Measurements from ENCODE around the gene FOXJ3. TPM values are rescaled to one million over a fixed set of nuclear protein-coding genes. Genes with fewer than 3 reads are reported as not detected.

The FOXJ3 gene
- total and polyA plus RNA-seq, 2 of the 8 experiments (the other 6 are each of a cell fraction or from before 2014, with no cell fraction given): 48.6 to 51.9 TPM

DNA sequence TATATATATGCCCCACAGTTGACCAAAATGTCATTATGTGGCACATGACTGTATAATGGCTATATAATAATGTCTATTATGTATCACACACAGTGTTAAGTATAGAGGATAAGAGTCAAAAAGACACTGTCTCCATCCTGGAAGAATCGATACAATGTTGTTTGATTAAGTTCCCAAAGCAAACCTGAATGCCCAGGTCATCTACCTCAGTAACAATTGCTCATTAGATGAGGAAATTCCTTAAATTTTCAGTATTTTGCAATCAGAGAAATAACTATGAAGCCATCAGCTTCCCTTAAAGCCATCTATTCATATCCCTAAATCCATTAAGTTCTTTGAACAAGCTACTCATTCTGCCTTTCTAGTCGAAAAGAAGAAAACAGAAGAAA is 10.0 kb downstream of the FOXJ3 start (continued):
- TF ChIP-seq BRCA1 (IDR thresholded peaks at IDR 0.05; ENCODE audit: low read depth, low read length): no peak
- TF ChIP-seq SP1 (IDR thresholded peaks at IDR 0.05; ENCODE audit: low read depth, low read length): no peak

Measured in H1 (cell line).